Activated naive CD4-positive, alpha-beta T cell treated with anti-CD3 and anti-CD28 coated beads for 36 hours (primary cell): ENCODE results near the gene MT1X. TPM values are rescaled to one million over a fixed set of nuclear protein-coding genes. Genes with fewer than 3 reads are reported as not detected.

ENCODE experiments used
- CTCF ChIA-PET: fragments of 350-600 bp; sonication (Branson Sonifier 250); formaldehyde crosslinking; loops from one replicate; lab custom pipeline; 2021; ENCODE audit warnings: antibody characterized with exemption; lab: Charles Lee
- DNase-seq: peaks from one replicate; pipeline ENCODE4 v3.0.0-alpha.2; 2020
- H3K27ac Mint-ChIP-seq: one replicate; pipeline ENCODE4 v1.8.0; 2021; ENCODE audit warnings: mild to moderate bottlenecking, mixed read lengths
- H3K27me3 Mint-ChIP-seq: one replicate; pipeline ENCODE4 v1.8.0; 2021; ENCODE audit warnings: low read depth, mixed read lengths
- H3K36me3 Mint-ChIP-seq: one replicate; pipeline ENCODE4 v1.8.0; 2021; ENCODE audit warnings: low read depth, mixed read lengths
- H3K4me1 Mint-ChIP-seq: one replicate; pipeline ENCODE4 v1.8.0; 2021; ENCODE audit warnings: low read depth, mixed read lengths
- H3K4me3 Mint-ChIP-seq: one replicate; pipeline ENCODE4 v1.8.0; 2021; ENCODE audit warnings: mild to moderate bottlenecking, moderate library complexity, mixed read lengths
- H3K9me3 Mint-ChIP-seq: one replicate; pipeline ENCODE4 v1.8.0; 2021; ENCODE audit warnings: mixed read lengths
- intact Hi-C: fragments of 100-400 bp; cut with micrococcal nuclease; formaldehyde crosslinking; loops from one replicate; pipeline ENCODE4 v1.15.1; 2023
- total RNA-seq, 2 experiments: library from RNA; stranded (reverse); gene quantifications; one replicate each; pipeline ENCODE4 v1.2.3, GENCODE V29; 2021

The MT1X gene
- total RNA-seq, 2 experiments from 2014 or later: 49.9 to 57.9 TPM

GRCh38 chr16:56643080-56643778, 39.0 kb upstream of the MT1X start:
- DNase-seq: peak; percentile 87
- H3K27me3 Mint-ChIP-seq: peaks cover 40% of the 10 kb centered on the region
- peak overlapping the region; percentile 46 for H3K4me3 Mint-ChIP-seq
- CTCF ChIA-PET: interaction anchor here (0.5 to 1.7 kb wide), 17 partner anchors 13 to 130 kb away, joined by 3 to 7 read pairs (median 5); partner anchors contain the start of gene MT4
- no peaks in the 10 kb centered on the region for H3K9me3 Mint-ChIP-seq
- peaks cover 21% of the 10 kb centered on the region for H3K4me1 Mint-ChIP-seq
- no peaks in the 10 kb centered on the region for H3K36me3 Mint-ChIP-seq
- H3K27ac Mint-ChIP-seq: peak overlapping the region; percentile 9
- intact Hi-C loops: loop anchor here (1.0 to 2.0 kb wide), 8 partner anchors 14 to 128 kb away; partner anchors contain the start of genes MT1E, MT1F, MT1X and MT2A

GRCh38 chr16:56643833-56644232, 38.4 kb upstream of the MT1X start:
- intact Hi-C loops: loop anchor here (1.0 to 2.0 kb wide), 8 partner anchors 13 to 129 kb away; partner anchors contain the start of genes MT1E, MT1F, MT1X and MT2A
- peak overlapping the region; percentile 46 for H3K4me3 Mint-ChIP-seq
- H3K27ac Mint-ChIP-seq: peak overlapping the region; percentile 9
- peaks cover 18% of the 10 kb centered on the region for H3K4me1 Mint-ChIP-seq
- no peaks in the 10 kb centered on the region for H3K36me3 Mint-ChIP-seq
- peaks cover 42% of the 10 kb centered on the region for H3K27me3 Mint-ChIP-seq
- CTCF ChIA-PET: interaction anchor here (0.5 to 1.7 kb wide), 17 partner anchors 13 to 130 kb away, joined by 3 to 7 read pairs (median 5); partner anchors contain the start of gene MT4
- H3K9me3 Mint-ChIP-seq: no peaks in the 10 kb centered on the region
- DNase-seq: no peak

DNA sequence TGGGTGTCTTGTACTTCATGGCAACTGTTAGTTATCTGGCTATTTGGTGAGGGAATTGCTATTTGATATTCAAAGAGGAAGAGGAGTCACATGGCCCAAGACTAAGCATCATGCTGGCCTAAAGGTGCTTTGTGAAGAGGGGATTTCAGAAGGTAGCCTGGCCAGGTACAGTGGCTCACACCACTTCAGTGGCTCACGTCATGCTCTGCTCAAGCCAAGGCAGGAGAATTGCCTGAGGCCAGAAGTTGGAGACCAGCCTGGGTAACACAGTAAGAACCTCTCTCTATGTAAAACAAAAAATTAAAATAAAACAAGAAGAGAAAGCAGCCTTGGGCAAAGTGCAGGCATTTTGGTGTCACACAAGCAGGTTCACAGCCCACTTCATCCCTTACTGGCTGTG, 37.0 kb upstream of the MT1X start:
- CTCF ChIA-PET: interaction anchor here (1.0 kb wide), 1 partner anchor 69 kb away, joined by 3 read pairs; no protein-coding TSS in a partner anchor
- Mint-ChIP-seq H3K36me3 (no peaks in the 10 kb centered on the region), H3K27me3 (peaks cover 33% of the 10 kb centered on the region), H3K9me3 (no peaks in the 10 kb centered on the region), H3K4me1 (peaks cover 18% of the 10 kb centered on the region), H3K27ac (no peak overlapping the region), H3K4me3 (no peak overlapping the region)
- intact Hi-C loops: no loop called here
- DNase-seq: no peak

- Mint-ChIP-seq H3K36me3 (no peaks in the 10 kb centered on the region), H3K4me1 (peaks cover 18% of the 10 kb centered on the region), H3K9me3 (no peaks in the 10 kb centered on the region), H3K27ac (no peak overlapping the region), H3K27me3 (peaks cover 28% of the 10 kb centered on the region), H3K4me3 (no peak overlapping the region)
- DNase-seq: no peak
- intact Hi-C loops: no loop called here
- CTCF ChIA-PET: interaction anchor here (0.9 kb wide), 1 partner anchor 56 kb away, joined by 5 read pairs; no protein-coding TSS in a partner anchor
Measured at GRCh38 chr16:56645838-56646237, 36.4 kb upstream of the MT1X start.

GRCh38 chr16:56647641-56648431, 34.4 kb upstream of the MT1X start:
- Mint-ChIP-seq H3K4me3 (no peak overlapping the region), H3K36me3 (no peaks in the 10 kb centered on the region), H3K27me3 (peaks cover 21% of the 10 kb centered on the region), H3K4me1 (peaks cover 14% of the 10 kb centered on the region), H3K9me3 (no peaks in the 10 kb centered on the region), H3K27ac (no peak overlapping the region)
- no peak for DNase-seq
- CTCF ChIA-PET: interaction anchor here (0.5 kb wide), 1 partner anchor 38 kb away, joined by 3 read pairs; no protein-coding TSS in a partner anchor
- intact Hi-C loops: no loop called here

DNA sequence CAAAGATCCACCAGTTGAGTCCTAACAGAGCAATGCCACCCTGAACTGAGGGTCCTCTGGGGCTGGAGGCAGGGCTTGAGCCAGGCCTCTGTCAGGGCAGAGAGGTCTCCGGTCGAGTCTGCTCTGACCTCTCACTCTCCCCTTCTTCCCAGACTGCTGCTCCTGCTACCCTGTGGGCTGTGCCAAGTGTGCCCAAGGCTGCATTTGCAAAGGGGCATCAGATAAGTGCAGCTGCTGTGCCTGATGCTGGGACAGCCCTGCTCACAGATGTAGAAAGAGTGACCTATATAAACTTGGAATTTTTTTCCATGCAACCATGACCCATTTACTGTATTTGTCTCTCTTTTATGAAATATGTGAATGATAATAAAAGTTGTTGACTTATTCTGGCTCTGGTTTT, 33.0 kb upstream of the MT1X start:
- intact Hi-C loops: no loop called here
- CTCF ChIA-PET: interaction anchor here (0.9 kb wide), 1 partner anchor 75 kb away, joined by 3 read pairs; no protein-coding TSS in a partner anchor
- no peak overlapping the region for H3K27ac Mint-ChIP-seq

DNA sequence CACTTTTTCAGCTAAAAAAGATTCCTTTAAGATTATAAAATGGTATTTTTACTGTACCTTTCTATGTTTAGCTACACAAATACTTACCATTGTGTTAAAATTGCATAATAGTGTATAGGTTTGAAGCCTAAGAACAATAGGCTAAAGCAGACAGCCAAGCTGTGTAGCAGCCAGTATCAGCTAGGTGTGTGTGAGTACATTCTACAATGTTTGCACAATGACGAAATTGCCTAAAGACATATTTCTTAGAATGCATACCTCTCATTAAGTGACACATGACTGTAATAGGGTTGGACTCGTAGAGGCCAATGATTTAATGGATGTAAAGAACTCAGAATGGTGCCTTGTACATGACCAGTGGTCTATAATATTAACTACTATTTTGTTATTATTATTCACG, 32.5 kb upstream of the MT1X start:
- Mint-ChIP-seq H3K4me3 (no peak overlapping the region), H3K9me3 (no peaks in the 10 kb centered on the region), H3K27me3 (peaks cover 20% of the 10 kb centered on the region), H3K4me1 (no peaks in the 10 kb centered on the region), H3K36me3 (no peaks in the 10 kb centered on the region), H3K27ac (no peak overlapping the region)
- CTCF ChIA-PET: no interaction called here
- DNase-seq: no peak
- intact Hi-C loops: no loop called here

More for the DNA sequence above, 33.0 kb upstream of the MT1X start:
- no peaks in the 10 kb centered on the region for H3K9me3 Mint-ChIP-seq
- no peak for DNase-seq
- peaks cover 20% of the 10 kb centered on the region for H3K27me3 Mint-ChIP-seq
- no peak overlapping the region for H3K4me3 Mint-ChIP-seq
- peaks cover 1% of the 10 kb centered on the region for H3K4me1 Mint-ChIP-seq
- no peaks in the 10 kb centered on the region for H3K36me3 Mint-ChIP-seq

- intact Hi-C loops: no loop called here
- Mint-ChIP-seq H3K27ac (no peak within 1 kb of the TSS), H3K4me1 (no peaks in the 10 kb centered on the region), H3K9me3 (no peaks in the 10 kb centered on the region), H3K27me3 (peaks cover 20% of the 10 kb centered on the region), H3K4me3 (no peak within 1 kb of the TSS), H3K36me3 (no peaks in the 10 kb centered on the region)
- DNase-seq: no peak
- CTCF ChIA-PET: no interaction called here
Measured at GRCh38 chr16:56651586-56651985, 30.7 kb upstream of the MT1X start, which contains the start of gene MT1B. TSS of gene MT1B (plus strand) at chr16:56651886. CDS start at chr16:56651954, 68 bp downstream.

DNA sequence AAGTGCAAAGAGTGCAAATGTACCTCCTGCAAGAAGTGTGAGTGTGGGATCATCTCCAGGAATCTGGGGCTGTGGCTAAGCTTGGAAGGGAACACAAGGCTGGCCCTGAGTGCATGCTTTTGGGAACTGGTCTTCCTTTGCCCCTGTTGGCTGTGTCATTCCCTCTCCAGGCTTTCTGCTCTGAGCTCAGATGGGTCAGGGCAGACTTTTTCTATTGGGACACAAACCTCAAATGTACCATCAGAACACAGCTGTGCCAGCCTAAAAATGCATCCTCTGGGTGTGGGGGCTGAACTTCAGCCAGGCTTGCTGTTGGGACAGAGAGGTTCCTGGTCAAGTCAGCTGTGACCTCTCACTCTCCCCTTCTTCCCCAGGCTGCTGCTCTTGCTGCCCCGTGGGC, 29.7 kb upstream of the MT1X start:
- CTCF ChIA-PET: interaction anchor here (0.6 to 1.1 kb wide), 2 partner anchors 21 to 75 kb away, joined by 3 read pairs; no protein-coding TSS in a partner anchor
- H3K36me3 Mint-ChIP-seq: no peaks in the 10 kb centered on the region

GRCh38 chr16:56653218-56653617, 29.1 kb upstream of the MT1X start:
- peaks cover 8% of the 10 kb centered on the region for H3K4me1 Mint-ChIP-seq
- no peaks in the 10 kb centered on the region for H3K9me3 Mint-ChIP-seq
- CTCF ChIA-PET: interaction anchor here (0.6 to 1.1 kb wide), 2 partner anchors 20 to 76 kb away, joined by 3 read pairs; no protein-coding TSS in a partner anchor
- H3K36me3 Mint-ChIP-seq: no peaks in the 10 kb centered on the region
- H3K27ac Mint-ChIP-seq: no peak overlapping the region
- H3K4me3 Mint-ChIP-seq: no peak overlapping the region
- intact Hi-C loops: no loop called here
- H3K27me3 Mint-ChIP-seq: peaks cover 13% of the 10 kb centered on the region
- DNase-seq: no peak

More for the DNA sequence above, 29.7 kb upstream of the MT1X start:
- Mint-ChIP-seq H3K4me3 (no peak overlapping the region), H3K9me3 (no peaks in the 10 kb centered on the region), H3K27me3 (peaks cover 16% of the 10 kb centered on the region), H3K4me1 (peaks cover 3% of the 10 kb centered on the region), H3K27ac (no peak overlapping the region)
- intact Hi-C loops: no loop called here
- no peak for DNase-seq

- Mint-ChIP-seq H3K4me1 (peaks cover 18% of the 10 kb centered on the region), H3K9me3 (no peaks in the 10 kb centered on the region), H3K27me3 (no peaks in the 10 kb centered on the region), H3K4me3 (peak within 1 kb of the TSS; percentile 91), H3K27ac (peak within 1 kb of the TSS; percentile 41), H3K36me3 (no peaks in the 10 kb centered on the region)
- intact Hi-C loops: loop anchor here (1.0 to 5.0 kb wide), 4 partner anchors 14 to 49 kb away; partner anchors contain the start of genes MT1X and MT2A
- peak; percentile 83 for DNase-seq
- CTCF ChIA-PET: interaction anchor here (0.9 kb wide), 1 partner anchor 44 kb away, joined by 5 read pairs; no protein-coding TSS in a partner anchor
Measured at GRCh38 chr16:56657555-56658326, 24.5 kb upstream of the MT1X start, which contains the start of gene MT1F. TSS of gene MT1F (plus strand) at chr16:56657959. CDS start at chr16:56658059, 100 bp downstream.
